ENCODE results near the gene RCN2. TPM values are rescaled to one million over a fixed set of nuclear protein-coding genes. Genes with fewer than 3 reads are reported as not detected.

Gene RCN2
- total RNA-seq, 1 donor from 2014 or later = 76.8 TPM

GRCh38 chr15:76972389-76973361 is 41.1 kb downstream of the RCN2 start:
- no peak for DNase-seq (ENCODE audit: extremely low read depth, low read depth, low spot score)

- no peak for DNase-seq (ENCODE audit: extremely low read depth, low read depth, low spot score)
Measured at GRCh38 chr15:76973362-76973743, 41.8 kb downstream of the RCN2 start.

GRCh38 chr15:76973906-76974305 is 42.4 kb downstream of the RCN2 start:
- no peak for DNase-seq (ENCODE audit: extremely low read depth, low read depth, low spot score)

GRCh38 chr15:76974456-76975036 is 43.0 kb downstream of the RCN2 start:
- no peak for DNase-seq (ENCODE audit: extremely low read depth, low read depth, low spot score)

- DNase-seq (ENCODE audit: extremely low read depth, low read depth, low spot score) = no peak
Measured at GRCh38 chr15:76976141-76976540, 44.6 kb downstream of the RCN2 start.

- no peak for DNase-seq (ENCODE audit: extremely low read depth, low read depth, low spot score)
Measured at GRCh38 chr15:76976572-76977270, 45.2 kb downstream of the RCN2 start.

- DNase-seq (ENCODE audit: extremely low read depth, low read depth, low spot score) = no peak
Measured at GRCh38 chr15:76978522-76979330, 47.2 kb downstream of the RCN2 start.

- DNase-seq (ENCODE audit: extremely low read depth, low read depth, low spot score) = no peak
Measured at GRCh38 chr15:76979331-76979925, 47.9 kb downstream of the RCN2 start.

GRCh38 chr15:76979996-76980520 is 48.5 kb downstream of the RCN2 start:
- DNase-seq (ENCODE audit: extremely low read depth, low read depth, low spot score) = no peak

GRCh38 chr15:76982356-76982755 is 50.8 kb downstream of the RCN2 start:
- DNase-seq (ENCODE audit: extremely low read depth, low read depth, low spot score) = no peak

- DNase-seq (ENCODE audit: extremely low read depth, low read depth, low spot score) = no peak
Measured at GRCh38 chr15:76982756-76983155, 51.2 kb downstream of the RCN2 start.

- DNase-seq (ENCODE audit: extremely low read depth, low read depth, low spot score) = no peak
Measured at GRCh38 chr15:76983590-76984375, 52.2 kb downstream of the RCN2 start.

GRCh38 chr15:76986743-76987142 is 55.2 kb downstream of the RCN2 start:
- DNase-seq (ENCODE audit: extremely low read depth, low read depth, low spot score) = no peak

GRCh38 chr15:76987276-76987675 is 55.7 kb downstream of the RCN2 start:
- DNase-seq (ENCODE audit: extremely low read depth, low read depth, low spot score) = no peak

GRCh38 chr15:76987896-76988860 is 56.6 kb downstream of the RCN2 start:
- DNase-seq (ENCODE audit: extremely low read depth, low read depth, low spot score) = no peak

- no peak for DNase-seq (ENCODE audit: extremely low read depth, low read depth, low spot score)
Measured at GRCh38 chr15:76988867-76989780, 57.6 kb downstream of the RCN2 start.

GRCh38 chr15:76991048-76991447 is 59.5 kb downstream of the RCN2 start:
- DNase-seq (ENCODE audit: extremely low read depth, low read depth, low spot score) = no peak

All from glomerular endothelial cell (primary cell).